GM18861 (cell line): ENCODE measurements around the gene BNIP3.

Experiments used
- ATAC-seq: cut with Tn5 transposase; IDR thresholded peaks from one replicate; pipeline ENCODE4 v1.9.1; 2021; ENCODE audit not compliant: unreplicated experiment

Gene BNIP3

DNA sequence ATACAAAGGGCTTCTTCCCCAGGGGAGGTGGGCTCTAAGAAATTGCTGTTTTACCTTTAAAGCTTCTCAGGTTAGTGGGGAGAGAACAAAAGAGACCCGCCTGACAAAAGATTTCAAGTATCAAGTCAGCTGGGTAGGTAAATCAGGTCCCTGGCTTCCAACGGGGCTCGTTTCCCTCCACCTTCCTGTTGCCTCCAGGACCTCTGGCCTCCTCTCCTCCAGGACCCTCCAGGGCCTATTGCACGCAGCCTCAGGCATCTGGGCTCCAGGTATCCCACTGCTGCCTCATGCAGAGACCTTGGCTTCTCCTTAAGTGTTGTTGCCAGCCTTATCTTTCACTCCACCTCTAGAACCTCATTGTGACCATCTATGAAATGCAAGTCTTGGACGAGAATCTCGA lies 2.9 kb downstream of the BNIP3 start:
- no peak for ATAC-seq

DNA sequence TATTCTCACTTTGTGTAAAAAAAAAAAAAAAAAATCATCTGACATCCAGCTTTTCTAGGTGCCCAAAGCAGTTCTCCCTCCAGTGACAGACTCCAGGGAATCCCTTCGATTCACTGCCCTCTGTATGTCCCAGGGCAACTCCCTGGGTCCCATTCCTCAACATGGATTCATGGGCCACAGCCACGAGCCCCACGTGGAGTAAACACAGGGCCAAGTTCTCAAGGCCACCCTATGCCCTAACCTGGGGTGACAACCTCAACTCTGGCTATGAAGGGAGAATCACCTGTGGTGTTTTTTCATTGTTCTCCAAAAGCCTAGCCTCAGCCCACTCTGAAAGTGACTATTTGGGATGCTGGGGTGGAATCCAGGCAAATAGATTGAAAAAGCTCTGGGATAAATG lies 3.4 kb downstream of the BNIP3 start:
- no peak for ATAC-seq

DNA sequence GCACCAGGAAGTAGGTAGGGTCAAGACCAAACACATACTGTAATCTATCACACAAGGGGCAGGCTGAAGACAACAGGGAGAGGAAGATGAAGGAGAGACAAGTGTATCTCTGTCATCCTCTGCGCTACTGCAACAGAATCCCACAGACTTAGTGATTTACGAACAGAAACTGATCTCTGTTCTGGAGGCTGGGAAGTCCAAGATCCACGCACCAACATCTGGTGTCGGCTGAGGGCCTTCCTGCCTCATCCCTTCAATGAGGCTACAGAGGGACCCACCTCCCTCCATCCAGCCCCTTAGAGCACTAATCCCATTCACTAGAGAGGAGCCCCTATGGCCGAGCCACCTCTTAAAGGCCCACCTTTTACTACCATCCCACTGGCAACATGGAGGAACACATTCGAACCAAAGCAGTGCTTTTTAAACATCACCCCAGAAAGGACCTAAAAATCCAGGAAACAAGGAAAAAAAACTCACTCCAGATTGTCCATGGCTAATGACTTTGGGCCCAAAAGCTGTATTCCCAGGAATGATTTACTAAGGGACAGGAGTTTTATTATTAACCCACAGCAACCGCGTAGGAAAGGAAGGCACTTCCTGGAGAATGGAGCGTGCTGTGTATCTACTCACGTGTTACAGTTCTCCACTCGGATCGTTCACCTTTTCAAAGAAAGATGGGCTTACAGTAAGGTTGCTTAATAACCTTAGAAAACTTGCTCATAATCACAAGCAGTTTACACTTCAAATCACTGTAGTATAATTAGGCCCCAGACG lies 4.2 kb downstream of the BNIP3 start:
- no peak for ATAC-seq

DNA sequence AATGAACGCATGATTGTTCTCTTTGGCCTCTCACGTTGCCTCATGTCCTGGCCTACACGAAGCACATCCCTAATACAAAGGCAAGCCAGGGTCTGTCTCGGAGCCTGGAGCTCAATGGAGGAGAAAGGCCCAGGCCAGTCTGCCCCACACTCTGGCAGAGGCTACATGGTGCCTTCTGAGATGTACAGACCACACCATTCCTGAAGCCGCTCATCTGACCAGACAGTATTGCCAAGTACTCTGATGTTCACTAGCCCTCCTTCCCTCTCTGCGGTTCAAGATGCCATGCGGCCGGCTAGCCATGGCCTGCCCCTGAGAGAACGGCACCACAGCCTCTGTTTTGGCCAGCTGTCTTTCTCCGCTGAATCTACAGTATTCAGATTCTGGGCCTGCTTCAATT lies 5.9 kb downstream of the BNIP3 start:
- no peak for ATAC-seq

DNA sequence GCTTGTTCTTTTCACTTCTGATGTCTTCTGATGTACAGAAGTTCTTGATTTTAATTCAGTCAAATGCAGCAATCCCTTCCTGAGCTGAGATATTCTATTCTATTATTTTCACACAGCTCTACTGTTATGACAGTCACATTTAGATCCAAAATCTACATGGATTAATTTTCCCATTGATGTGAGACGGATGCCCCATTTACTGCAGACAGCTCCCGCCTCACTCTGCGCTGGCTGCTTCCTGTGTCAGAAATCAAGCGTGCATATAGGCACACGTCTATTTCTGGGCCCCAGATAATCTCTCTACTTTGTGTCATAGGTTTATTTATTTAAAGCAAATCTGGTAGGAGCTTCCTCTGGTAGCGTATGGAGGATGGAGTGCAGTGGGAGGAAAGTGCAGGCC lies 6.7 kb downstream of the BNIP3 start:
- ATAC-seq = no peak

DNA sequence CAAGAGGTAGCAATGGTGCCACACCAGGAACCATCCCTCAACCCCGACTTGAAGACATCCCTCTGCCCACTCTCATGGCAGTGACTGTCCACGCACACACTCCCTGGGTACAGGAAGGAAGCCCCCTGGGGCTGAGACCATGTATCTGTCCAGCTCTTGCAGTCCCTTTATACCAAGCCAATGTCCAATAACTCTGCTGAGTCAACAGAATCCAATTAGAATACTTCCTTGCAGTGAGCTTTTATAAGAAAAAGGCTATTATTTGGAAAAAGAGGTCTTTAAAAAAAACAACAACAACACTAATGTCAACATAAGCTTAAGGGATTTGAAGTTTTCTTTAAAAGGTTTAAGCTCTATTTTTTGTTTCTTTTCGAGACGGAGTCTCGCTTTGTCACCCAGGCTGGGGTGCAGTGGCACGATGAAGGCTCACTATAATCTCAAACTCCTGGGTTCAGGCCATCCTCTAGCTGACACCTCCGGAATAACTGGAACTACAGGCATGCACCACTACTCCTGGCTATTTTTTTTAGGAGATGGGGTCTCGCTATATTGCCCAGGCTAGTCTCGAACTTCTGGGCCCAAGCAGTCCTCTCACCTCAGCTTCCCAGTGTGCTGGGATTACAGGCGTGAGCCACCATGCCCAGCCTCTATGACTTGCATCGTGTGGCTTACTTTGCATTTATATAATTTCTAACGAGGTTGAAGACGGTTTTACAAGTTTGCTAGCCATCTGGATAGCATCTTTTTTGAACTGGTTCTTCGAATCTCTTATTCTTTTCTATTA lies 7.5 kb downstream of the BNIP3 start:
- no peak for ATAC-seq

DNA sequence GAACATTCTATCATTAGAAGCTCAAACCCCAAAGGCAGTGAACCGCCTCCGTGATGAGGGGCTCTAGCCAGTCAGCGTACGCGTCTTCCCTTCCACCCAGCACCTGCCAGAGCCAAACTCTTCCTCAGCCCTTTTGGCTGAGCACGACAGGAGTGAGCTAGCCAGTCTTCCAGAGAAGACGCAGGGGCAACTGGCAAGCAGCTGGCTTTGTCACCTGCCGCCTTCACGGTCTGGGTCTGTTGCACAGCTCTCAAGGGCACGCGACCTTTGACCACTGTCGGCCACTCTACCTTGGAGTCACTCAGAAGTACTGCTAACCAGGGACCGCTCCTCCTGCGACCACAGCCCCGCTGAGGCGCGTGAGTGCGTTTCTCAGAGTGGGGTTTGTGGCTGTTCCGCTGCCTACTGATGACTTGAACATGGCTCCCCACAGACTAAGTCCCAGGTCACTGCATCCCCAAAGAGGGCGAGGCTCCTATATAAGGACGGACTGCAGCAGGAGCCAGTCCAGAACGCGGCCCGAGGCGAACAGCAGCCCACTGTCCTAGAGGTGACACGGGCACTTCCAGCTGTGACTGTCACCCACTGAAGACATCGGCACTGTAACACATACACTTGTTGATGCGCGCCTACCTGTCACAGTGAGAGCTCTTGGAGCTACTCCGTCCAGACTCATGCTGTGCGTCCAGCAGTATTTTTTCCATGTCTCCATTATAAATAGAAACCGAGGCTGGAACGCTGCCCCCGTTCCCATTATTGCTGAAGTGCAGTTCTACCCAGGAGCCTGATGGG lies 8.4 kb downstream of the BNIP3 start:
- no peak for ATAC-seq

DNA sequence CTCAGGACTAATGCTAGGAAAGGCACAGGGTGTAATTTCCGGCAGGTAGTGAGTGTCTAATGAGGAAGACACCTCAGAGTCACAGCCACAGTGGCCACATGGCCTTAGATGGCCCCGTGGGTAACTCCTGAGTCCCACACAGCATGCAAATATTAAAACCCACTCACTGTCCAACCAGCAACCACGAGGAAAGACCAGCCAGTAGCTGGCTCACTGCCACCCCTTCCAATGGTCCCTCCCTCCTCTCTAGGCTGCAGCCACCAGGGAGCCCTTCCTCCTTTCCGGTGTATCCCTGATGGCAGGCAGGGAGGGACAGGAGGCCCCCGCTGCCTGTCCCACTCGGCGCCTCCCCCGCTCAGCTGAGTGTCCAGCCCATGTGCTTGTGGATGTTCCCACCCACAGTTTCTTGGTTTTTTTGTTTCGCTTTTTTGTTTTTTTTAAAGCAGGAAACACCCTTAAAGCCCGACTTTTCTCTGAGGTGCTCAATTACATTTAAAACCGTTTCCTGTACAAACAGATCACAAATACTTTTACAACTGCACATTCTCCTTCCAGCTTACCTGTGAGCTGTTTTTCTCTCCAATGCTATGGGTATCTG lies 9.2 kb downstream of the BNIP3 start:
- ATAC-seq = no peak

DNA sequence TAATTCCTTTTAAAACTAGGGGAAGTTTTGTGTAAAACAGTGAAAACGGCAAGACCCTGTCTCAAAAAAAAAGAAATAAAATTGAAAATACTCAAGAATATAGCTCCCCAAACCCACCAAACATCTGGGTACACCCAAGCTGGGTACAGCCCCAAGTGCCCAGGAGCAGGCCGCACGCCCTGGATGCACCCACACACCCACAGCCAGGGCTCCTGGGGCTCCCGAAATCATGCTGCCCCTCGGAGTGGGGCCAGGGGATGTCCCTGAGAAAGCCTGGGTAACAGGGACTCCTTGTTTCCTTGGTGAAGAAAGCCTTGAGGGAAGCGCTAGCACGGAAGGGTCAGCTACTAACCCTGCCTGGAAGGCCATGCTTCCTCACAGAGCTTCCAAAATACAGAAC lies 10.1 kb downstream of the BNIP3 start:
- ATAC-seq = no peak

DNA sequence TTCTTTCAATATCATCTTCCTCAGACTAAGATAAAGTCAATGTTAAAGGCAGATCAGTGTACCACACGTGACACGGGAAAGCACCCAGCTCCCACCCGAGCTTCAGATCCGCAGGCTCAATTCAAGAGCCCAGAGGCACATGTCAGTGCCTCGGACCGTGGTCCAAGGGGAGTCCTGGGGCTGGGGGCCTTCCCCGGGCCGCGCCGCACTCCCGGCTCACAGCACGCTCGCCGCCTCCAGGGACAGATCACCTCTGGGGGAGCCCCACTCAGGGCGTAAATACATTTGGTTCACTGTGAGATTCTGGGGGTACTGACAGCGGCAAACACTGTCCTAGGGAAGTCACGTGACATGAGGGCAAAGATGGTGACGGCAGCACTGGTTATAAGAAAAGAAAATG lies 10.8 kb downstream of the BNIP3 start:
- no peak for ATAC-seq

DNA sequence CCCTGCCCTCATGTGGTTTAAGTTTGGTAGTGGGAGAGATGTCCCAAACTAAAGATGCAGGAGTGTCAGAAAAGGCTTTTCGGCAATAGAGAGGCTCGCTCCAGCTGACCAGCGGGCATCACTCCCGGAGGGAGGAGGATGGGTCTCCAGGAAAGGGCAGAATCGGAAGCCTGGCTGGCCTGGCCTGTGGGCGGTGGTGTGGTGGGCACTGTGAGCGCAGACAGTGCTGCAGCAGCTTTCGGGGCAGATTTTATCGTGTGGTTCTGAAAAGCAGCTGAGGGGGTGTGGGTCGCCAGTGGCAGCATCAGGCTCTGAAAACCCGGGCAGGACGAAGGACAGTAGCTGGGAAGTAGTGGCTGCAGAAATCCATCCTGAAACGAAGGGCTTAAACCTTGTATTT lies 12.8 kb downstream of the BNIP3 start:
- no peak for ATAC-seq

DNA sequence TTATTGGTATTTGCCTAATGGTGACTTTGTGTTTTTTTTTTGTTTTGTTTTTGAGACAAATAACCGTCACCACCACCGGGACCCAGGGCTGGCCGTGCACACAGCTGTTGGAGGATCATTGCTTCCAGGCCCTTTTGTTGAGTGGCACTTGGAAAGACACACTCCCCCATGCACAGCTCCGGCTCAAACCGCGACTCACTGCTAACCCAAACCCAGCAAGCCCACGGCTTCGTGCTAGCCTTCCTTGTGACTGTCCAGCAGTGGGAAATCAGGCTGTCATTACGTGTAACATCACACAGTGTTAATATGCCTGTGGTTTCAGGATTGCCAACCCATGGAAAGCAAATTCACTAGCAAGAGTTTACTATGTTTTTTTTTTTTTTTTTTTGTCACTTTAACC lies 17.4 kb downstream of the BNIP3 start:
- ATAC-seq = no peak

DNA sequence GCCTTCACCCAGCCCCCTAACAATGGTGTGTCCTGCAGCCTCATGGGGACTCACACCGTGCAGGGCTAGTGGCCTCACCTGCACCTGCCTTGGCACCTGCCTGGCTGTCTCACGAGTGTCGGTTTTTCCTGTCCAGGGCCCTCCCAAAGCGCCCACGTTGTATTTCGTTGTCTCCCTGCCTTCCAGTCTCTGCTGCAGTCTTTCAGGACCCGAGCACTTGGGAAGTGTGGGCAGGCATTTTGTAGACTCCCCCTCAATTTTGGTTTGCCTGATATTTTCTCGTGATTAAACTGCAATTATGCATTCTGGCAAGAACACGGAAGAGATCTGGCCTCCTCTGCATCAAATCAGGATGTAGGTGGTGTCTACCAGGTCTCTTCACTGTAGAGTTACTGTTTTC lies 17.9 kb downstream of the BNIP3 start:
- ATAC-seq = no peak

DNA sequence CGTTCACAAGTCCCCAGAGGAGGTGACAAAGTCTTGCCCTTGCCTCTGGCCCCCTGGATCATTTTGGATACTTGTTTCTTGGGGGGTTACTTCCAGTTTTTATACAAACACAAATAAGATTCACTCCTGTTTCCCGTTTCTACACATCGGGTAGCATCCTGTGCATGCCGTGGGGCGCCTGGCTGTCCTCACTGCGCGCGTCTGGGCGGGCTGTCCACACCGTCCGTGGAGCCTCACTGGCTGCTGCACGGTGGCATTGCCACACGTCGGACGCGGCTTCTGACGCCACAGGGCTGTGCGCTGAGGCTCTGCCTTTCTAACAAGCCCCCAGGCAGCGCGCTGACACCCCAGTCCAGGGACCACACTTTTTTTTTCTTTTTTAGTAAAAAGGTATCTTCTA lies 18.4 kb downstream of the BNIP3 start:
- no peak for ATAC-seq

DNA sequence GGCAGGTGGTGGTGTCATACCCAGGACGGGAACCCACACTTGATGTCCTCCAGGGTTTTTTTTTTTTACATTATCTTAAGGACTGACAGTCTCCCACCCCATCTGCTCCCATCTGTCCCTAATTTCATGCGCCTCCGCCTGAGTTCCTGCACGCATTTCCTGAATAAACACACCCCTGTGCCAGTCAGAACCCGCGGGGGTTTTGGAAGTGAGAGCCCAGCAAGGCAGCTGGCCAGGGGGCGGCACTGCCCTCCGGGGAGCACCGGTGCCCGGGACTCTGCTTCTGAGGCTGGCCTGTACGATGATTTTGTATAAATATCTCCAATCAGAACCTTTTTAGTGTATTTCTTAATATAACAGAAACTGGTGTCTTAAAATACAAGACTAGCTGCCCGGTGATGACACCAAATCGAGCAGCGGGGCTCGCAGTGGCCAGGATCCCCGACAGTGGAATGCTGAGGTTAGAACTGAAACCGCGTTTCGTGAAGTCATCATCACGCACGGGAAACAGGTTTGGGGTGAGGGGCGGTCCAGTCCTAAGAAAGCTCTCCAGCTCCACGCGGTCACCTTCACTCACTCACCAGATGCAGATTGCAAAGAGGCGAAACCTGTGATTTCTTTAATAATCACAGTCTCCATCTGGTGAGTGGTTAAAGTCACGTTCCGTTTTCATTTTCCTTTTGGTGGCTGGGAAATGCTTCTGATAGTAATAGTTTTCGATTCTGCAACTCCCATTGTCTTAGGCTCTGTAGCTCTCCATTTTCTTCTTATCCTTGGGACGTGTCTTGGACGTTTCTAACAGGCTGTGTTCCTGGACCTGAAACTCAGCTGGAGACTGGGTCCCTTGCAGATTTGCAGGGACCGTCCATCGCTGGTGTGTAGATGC lies 19.7 kb downstream of the BNIP3 start:
- no peak for ATAC-seq

DNA sequence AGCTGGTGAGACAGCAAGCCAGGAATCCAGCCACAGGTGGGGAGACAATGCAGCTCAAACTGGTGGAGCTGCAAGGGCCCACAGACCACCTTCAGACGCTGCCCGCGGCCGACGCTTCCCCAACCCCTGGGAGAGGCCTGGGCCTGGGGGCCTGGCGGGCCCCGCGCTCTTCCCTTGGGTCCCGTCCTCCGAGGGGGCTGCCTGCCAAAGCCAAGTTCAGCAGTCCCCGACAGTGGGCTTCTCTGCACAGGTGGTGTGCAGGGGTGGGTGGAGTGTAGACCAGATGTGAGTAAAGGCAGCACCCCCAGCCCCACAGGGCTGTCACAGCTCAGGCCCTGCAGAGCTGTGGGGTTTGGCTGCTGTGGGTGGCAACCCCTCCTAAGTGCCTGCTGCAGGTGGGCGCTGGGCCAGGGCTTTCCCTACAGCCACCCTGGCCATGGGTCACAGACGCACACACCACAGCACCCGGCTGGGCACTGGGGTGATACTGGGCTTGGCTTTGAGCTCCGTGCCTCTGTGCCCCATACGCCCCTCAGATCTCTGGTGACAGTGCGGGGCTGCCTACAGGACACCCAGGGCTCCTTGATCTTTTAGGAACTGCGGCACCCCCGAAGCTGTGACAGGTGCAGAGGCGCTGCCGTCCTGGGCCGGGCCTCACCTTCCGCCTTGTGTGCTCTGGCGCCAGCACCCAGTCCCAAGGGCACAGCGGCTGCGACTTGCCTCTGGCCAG lies 20.5 kb downstream of the BNIP3 start:
- ATAC-seq = no peak

DNA sequence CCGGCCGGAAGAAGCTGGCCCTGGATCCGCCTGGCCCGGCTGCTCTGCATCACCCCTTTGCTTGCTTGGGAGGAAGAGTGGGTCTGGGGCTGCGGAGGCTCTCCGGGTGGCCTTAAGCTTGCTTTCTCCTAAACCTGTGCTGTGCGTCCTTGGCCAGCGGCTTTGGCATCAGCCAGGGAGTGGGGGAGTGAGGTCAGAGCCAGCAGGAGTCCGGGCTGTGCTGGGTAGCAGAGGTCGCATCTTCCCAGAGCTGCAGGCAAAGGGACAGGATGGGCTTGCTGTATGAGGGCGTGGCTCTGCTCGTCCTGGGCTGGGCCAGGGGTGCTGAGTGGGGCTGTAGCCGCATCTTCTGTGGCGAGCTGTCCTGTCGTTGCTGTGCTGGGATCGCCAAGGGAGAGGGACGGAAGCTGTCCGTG lies 21.1 kb downstream of the BNIP3 start:
- no peak for ATAC-seq

DNA sequence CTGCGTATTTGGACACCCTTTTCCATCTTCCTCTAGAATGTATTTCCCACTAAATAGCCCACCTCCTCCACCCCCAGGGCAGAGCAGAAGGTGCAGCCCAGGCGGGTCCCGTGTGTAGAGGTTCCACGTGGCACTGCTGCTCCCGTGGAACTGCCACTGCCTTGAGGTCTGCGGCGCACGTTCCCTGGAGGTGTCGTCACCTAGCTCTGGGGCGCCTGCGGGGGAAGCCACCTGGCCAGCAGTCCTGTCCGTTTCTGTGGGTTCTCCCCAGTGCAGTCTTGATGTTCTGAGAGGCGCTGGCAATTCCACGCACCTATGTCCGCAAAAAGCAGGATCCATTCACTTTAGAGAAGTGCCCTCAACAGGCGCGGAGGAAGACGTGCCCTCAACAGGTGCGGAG lies 21.9 kb downstream of the BNIP3 start:
- no peak for ATAC-seq

DNA sequence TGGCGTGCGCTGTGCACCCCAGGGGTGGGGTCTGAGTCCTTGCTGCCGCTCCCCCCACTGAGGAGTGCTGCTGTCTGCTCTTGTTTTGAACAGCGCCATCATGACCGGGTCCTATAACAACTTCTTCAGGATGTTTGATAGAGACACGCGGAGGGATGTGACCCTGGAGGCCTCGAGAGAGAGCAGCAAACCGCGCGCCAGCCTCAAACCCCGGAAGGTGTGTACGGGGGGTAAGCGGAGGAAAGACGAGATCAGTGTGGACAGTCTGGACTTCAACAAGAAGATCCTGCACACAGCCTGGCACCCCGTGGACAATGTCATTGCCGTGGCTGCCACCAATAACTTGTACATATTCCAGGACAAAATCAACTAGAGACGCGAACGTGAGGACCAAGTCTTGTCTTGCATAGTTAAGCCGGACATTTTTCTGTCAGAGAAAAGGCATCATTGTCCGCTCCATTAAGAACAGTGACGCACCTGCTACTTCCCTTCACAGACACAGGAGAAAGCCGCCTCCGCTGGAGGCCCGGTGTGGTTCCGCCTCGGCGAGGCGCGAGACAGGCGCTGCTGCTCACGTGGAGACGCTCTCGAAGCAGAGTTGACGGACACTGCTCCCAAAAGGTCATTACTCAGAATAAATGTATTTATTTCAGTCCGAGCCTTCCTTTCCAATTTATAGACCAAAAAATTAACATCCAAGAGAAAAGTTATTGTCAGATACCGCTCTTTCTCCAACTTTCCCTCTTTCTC lies 26.0 kb downstream of the BNIP3 start:
- no peak for ATAC-seq
